HS-5 (cell line): Measurements from ENCODE around the gene CACNB2.
"Not testable (repeated sequence)": the region's sequence is repeated elsewhere in the genome, so short reads cannot be mapped to it uniquely, and the experiment has no call there.

Experiments
- DNase-seq: peaks from one replicate; pipeline ENCODE4 v3.0.0-alpha.2; 2012; ENCODE audit warnings: low read depth

Gene CACNB2

DNA sequence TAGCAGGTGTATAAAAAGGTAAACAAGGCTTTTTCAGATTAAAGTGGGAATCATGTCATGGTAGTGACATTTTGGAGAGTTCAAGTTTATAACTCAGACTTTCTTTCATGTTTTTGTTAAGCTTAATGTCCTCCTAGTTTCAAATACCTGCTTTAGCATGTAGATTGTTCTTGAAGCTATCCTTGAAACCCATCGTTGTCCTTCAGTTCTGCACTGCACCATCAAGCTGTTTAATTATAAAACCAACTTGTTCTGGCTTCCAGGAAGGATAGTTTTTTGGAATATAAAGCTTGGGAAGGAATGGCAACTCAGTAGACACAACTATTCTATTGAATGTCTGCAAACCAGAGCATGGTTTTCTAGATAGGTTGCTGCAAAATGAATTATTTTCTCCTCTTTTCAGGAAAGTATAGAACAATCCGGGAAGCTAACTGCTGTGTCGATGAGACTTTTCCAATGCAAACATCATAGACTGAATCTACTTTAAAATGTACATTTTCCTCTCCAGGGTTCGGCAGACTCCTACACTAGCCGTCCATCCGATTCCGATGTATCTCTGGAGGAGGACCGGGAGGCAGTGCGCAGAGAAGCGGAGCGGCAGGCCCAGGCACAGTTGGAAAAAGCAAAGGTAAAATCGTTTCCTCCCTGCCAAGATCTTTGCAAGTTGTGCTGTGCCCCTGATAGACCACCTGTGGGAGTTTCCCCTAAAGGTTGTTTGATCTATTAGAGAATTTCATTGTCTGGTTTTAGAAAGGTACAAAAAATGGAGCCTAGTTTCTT is 261.4 kb downstream of the CACNB2 start:
- DNase-seq, result no peak

DNA sequence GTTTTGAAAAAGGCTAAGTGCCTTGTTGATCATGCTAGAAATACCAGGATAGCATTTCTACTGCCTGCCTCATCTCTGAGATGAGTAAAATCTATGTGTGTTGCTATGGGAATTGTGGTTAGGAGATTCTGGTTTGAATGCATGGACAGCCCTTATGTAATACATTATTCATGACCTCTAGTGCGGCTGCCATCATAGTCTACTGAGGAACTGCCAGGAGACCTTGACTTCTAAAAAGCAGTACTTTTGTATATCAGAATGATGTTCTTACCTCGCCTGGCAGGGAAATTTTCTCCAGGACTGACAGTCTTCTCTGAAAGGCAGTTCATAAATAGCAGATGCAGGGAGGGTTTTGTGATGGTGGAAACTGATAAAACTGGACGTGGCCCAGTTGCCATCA is 262.6 kb downstream of the CACNB2 start:
- DNase-seq, result no peak

DNA sequence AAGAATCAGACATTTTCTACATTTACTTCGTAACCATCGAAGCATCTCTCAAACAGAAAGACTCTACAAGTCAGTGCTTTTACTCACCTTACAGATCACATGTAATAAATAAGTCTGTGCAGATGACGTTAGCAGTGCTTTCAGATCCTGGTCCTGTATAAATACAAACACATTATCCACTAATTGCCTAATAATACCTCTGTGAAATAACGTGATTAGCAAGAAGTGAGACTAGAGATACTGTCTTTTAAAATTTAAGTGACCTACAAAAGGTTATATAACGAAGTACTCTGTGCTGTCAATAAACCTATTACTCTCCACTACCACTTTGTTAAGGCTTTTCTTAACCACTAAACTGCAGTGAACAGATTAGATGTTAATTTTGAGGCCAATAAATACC is 264.3 kb downstream of the CACNB2 start:
- no peak for DNase-seq

DNA sequence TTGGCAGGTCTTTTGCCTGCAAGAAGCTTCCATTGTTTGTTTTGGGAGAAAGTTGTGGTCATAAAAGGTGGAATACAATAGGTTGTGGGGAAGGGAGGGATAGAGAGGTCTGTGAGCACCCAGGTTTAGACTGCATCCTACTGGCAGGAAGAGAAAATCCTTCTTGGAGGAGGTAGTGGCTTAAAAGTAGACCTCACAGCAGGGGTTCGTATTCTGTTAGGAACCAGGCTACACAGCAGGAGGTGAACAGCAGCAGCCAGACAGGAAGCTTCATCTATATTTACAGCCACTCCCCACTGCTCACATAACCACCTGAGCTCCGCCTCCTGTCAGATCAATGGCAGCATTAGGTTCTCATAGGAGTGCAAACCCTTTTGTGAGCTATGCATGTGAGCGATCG is 265.9 kb downstream of the CACNB2 start:
- DNase-seq, result no peak

DNA sequence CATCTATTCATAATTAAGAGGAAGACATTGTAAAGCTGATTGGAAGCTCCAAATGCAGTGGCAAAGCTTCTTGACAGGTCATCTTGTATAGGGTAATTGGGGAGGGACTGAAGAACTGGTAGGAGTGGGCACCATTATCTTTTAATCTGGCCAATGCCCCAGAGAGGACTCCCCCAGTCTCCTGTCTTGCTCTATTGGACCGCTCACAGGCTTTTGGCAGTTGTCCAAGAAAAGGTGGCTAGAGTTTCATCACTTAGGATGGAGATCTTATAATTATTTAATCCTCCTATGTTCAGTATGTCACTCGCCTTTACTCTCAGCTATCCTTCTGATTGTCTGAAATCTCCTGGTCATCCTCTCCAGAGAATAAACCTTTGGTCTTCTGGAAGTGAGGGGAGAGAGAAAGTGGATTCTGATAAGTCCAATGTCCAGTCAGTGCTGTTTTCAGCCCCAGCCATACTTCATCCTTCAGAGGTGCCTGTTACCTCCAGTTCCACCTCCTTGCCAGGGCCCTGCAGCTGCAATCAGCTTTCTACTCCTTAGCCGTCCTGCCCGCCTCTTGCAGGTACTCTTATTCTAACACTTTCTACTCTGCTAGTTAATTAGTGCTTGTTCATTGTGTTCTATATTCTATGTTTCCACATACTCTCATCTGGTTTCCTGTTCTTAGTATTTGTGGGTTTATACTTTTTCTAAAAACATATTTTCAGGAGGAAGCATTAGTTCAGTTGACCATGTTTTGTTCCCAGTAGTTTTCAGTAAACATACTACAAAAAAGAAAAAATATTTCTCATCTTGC is 269.6 kb downstream of the CACNB2 start:
- no peak for DNase-seq

DNA sequence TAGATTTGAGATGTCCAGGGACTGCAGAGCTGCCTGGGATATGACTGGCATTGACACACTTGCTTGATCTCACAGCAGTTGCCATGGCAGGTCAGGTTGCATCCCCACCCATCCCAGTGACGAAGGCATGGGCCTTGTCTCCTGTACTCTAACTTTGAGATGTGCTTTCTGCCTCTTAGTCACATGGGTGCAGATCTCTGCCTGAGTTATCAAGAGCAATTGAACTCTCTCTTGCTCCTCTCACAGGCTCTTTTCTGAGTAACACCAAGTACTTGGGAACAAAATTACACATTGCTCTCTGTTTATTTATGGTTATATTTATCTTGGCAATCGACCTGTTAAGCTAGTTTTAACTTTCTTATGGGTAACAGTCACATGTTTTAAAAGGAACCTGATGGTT is 273.8 kb downstream of the CACNB2 start:
- no peak for DNase-seq

DNA sequence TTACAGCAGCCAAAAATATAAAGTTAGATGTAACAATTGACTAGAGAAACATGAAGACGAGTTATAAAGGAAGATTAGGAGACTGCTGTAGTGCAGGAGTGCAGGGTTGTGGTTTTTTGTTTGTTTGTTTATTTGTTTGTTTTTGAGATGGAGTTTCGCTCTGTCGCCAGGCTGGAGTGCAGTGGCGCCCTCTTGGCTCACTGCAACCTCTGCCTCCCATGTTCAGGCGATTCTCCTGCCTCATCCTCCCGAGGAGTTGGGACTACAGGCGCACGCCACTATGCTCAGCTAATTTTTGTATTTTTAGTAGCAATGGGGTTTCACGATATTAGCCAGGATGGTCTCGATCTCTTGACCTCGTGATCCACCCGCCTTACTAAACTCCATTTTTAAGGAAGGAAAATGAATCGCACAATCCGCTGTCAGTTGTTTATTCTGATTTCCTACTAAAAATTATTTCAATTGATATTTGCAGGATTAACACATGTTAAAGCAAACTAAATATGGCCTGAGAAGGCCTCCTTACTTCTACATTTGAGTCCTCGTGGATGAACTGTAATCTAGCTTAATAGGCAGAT is 277.8 kb downstream of the CACNB2 start:
- DNase-seq, result no peak

DNA sequence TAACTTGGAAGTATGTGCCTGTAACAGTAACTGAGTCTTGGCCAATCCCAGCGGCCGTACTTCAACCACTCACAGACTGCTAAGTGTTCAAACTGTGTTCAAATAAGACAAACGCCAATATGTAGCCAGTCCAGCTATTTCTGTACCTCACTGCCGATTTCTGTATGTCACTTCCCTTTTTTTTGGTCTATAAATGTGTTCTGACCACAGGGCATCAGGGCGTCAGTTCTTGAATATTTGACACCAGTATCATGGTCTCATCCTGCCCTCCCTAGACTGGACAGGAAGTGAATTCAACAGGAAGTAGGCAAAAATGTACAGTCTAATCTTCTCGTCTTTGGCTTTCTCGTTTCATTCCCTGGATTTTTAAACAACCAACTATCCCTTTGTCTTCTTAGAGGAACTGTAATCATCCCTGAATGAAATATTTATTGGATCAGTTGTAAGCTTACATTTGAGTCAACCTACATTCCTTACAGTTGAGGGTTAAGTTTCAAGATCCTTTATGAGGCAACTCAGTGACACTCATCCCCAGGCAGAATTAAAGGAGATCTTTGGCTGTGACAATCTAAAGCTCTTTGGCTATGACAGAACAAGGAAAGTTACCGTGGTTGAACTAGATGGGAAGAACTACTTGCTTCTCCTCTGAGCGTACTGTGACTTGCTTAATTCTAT is 278.5 kb downstream of the CACNB2 start:
- no peak for DNase-seq

DNA sequence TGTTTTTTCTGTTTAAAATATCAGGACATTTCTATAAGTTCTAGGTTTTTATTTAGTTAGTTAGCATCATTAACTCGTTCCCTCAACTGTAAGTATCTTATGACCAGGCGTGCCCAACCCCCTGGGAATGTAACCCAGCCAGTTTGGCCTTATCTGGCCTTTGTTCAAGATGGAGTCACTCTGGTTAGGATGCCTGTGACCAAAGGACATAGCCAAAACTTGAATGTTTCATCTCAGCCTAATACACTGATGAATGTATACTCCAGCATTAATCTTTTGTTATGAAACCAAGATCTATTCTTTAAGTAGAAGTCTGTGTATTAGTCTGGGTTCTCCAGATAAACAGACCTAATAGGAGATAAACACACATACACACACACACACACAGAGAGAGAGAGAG is 279.7 kb downstream of the CACNB2 start:
- no peak for DNase-seq

DNA sequence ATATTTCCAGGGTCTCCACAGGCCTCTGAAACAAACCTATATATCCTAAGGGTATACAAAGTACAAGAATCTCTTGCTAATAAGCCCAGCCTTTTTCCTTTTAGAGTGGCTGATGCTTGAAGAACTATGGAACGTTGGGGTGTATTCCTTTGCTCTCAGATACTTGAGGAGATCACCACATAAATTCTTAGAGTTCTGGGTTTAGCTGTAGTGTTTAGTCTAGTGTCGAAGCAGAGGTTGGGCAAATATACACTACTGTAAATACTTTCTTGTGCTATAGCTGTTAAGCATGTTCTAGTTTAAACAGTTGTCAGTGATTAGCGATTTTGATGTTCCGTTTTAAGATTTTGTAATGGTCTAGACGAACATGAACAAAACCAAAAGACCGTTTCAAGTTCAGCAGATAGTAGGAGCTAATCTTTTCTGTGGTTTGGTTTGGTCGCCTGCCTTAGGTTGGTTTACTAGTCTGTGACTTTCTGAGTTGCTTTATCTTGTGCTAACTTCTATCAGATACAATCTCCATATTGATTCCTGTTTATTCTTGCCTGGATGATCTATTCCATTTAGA is 281.6 kb downstream of the CACNB2 start:
- no peak for DNase-seq

DNA sequence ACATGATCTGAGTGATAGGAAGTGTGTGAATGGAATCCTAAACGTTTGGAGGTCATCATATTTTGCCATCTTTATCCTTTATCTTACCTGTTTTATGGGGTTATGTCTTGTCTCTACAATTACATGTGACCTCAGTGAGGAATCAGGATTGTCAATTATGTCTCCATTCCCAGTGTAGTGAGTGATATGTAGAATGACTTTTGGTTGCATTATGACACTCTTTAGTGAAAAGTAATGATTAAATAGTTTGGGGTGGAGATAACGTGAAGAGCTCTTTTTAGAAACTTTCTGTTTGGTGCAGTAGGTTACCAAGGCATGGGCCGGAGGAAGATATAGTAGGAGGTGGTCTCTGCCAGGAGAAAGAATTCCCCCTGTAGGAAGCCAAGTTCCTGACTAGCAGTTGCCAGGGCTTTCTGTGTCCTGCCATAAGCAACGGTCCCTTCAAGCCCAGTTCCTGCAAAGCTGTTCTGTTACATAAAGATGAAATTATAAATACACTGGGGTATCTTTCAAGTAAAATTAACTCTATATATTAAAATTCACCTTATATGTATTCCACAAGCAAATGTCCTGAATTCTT is 282.9 kb downstream of the CACNB2 start:
- no peak for DNase-seq

DNA sequence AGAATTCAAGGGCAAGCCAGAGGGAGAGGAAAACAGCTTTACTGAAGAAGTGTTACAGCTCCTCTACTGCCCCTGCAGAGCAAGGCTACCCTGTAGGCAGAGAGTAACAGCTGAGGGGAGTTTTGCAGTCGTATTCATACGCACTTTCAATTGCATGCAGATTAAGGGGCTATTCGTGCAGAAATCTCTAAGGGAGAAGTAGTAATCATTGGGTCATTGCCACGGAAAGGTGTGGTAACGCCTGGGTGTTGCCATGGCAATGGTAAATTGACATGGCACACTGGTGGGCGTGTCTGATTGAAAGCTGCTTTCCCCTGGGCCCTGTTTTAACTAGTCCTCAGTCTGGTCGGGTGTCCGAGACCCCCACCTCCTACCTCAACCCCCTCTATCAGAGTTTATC is 284.0 kb downstream of the CACNB2 start:
- no peak for DNase-seq

DNA sequence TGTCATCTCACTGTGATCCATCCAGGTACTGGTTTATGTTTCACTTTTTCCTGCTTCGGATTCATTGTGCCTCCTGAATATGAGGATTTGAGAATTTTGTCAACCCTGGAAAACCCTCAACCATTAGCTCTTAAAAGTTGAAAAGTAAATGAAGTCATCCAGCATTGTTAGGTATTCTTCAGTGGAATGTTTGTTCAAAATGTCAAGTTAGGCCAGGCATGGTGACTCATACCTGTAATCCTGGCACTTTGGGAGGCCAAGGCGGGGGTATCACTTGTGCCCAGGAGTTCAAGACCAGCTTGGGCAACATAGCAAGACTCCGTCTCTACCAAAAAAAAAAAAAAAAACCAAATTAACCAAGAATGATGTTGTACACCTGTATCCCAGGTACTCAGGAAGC is 289.1 kb downstream of the CACNB2 start:
- no peak for DNase-seq

DNA sequence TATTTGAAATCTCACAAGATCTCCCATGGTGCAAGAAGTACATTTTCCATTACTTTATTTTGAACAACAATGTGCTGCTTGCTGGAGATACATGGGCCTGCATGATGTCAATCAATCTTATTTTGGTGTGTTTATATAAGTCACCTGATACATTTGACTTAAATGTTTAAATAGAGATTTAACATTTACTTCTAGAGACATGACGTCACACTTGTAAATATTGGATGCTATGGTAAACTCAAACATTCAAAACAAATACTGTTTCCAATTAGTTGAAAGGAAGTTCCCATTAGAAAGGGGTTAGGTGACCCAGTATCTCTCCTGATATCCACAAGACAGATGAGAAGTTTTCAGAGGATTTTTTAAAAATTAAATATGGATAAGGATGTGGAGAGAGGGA is 296.7 kb downstream of the CACNB2 start:
- no peak for DNase-seq

DNA sequence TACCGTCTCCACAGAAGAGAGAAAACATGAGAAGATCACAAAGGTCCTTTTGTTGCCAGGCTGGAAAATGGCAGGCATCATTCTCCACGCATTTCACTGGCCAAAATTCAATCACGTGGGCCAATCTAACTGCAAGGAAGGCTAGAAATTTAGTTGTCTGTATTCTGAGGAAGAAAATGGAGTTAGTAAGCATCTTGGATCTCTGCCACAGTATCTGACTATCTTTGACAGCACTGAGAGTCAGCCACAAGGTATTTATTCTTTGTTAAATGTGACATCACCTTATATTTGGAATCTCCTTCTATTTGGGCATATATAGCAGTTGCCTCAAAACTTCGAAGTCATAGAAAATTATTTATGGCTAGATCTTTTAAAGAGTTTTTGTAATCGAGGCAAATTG is 297.3 kb downstream of the CACNB2 start:
- no peak for DNase-seq

DNA sequence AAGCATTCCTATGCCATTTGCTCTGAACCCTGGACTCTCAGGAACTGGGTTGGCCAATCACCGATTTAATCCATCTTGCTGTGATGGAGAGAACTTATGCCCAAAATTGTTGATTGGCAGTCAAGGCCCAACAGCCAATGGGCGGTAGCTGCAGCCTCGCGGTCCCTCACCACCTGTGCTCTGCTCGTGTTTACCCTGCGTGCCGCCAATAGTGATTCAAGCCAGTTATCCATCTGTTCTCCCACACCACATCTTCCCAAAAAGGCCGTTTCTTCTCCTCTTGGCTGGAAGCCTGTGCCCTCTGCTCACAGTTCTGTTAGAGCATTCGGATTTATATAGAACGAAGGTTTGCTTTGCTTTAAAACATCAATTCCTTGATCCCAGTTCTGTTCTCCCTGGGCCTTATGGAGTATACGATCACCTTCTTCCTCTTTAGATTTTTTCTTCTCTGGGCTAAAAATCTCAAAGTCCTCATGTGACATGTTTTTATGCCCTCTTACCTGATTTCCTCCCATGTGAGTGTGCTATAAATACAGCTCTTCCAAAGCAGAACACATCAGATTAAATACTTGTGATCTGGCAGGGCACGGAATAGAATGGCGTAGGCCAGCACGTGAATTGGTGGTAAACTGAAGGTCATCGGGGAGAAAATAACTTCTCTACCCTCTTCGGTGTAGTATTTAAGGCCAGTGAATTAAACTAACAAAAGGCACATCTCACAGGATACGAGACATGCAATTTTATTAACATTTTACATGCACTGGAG is 298.3 kb downstream of the CACNB2 start:
- DNase-seq, result no peak

DNA sequence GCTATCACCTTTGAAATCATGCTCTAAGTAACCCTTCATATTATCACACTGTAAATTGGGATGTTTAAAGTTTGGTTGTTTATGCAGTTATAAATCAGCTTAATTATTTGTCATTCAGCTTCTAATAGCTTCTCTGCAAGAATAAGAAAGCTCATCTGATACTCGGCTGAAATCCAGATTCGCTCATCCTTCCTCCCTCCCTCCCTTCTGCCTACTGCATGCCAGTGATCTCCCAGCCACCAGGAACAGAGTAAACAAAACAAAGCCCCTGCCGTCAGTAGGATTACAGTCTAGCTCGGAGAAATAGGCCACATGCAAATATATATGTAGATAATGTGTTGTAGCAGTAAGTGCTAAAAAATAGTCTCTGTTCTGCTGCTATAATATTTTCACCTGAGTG is 299.4 kb downstream of the CACNB2 start:
- DNase-seq, result no peak

DNA sequence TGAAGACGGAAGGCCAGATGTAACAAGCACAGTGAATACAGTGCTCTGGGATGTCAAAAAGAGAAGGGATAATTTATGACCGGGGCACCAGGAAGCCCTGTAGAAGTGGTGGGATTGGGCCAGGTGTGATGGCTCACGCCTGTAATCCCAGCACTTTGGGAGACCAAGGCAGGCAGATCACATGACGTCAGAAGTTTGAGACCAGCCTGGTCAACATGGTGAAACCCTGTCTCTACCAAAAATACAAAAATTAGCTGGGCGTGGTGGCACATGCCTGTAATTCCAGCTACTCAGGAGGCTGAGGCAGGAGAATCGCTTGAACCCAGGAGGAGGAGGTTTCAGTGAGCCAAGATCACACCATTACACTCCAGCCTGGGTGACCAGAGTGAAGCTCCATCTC is 305.4 kb downstream of the CACNB2 start:
- DNase-seq, result not testable (repeated sequence)

DNA sequence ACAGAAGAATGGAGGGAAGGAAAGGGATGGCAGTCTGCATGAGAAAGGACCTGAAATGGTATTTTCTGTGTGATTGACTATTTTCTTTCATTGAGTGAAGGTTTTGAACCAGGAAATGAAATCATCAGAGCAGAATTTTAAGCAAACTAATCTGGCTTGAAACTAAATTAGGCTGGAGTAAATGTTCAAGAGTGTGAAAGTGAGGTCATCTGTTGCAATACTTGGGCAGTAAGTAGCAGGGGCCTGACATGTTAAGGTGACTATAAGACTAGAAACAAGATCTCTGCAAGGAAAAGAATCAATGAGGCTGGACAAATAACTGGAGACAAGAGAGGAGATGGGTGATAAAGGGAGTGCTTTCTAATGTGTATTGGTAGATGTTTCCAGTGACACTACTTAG is 306.0 kb downstream of the CACNB2 start:
- no peak for DNase-seq

DNA sequence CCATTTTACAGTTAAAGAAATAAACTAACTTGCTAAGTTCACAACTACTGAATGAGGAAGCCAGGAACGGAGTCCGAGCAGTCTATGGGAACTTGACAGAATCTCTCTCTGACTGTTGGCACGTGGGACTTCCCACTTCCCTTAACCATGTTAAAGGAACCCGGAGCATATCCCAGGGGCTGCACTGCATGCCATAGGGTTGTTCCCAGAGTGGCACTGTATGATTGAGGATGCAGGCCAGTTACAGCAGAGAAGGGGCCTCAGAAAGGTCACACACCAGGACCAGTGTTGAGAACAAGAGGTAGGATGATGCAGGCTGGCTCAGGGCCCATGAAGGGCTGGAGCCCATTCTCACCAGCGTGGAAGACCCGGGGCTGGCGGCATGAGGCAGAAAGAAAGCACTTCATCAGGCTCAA is 309.4 kb downstream of the CACNB2 start:
- no peak for DNase-seq

DNA sequence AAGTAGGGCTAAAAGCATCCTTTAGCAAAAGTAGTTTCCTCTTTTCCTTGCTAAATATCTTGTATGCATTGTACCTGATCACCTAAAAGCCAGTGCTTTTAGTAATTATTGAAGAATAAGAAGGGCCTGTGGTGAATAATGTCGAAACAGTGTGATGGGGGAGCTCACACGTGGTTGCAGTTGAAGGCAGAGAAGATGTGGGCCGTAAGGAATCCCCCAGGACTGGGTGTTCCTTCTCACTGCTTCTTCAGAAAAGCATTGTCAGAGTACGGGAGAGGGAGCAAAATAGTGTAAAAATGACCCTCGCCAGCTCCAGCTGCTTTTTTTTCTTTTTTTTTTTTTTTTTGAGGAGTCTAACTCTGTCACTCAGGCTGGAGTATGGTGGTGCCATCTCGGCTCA is 310.1 kb downstream of the CACNB2 start:
- no peak for DNase-seq
